Astrocyte of the cerebellum (primary cell): ENCODE data around the gene RECK.
"Not testable (repeated sequence)": the region's sequence is repeated elsewhere in the genome, so short reads cannot be mapped to it uniquely, and the experiment has no call there.

Source experiments
- DNase-seq: peaks from one replicate; pipeline ENCODE4 v3.0.0-alpha.2; 2011; ENCODE audit warnings: low read depth
- H3K4me3 ChIP-seq: 2 replicates; pipeline ENCODE4 v1.5.1; 2011; ENCODE audit warnings: mild to moderate bottlenecking, low read depth, low read length, moderate library complexity
- in situ Hi-C: cut with HindIII; loops from 2 replicates; pipeline ENCODE4 v1.10.0; 2017; ENCODE audit warnings: low sequenced_read_pairs
- TF ChIP-seq, protein P1 (sequence below): IDR thresholded peaks from 2 replicates; pipeline ENCODE4 v1.5.1; 2012; ENCODE audit warnings: low read length, low read depth, moderate library complexity, mild to moderate bottlenecking; ENCODE audit errors: missing control alignments

RECK gene

DNA sequence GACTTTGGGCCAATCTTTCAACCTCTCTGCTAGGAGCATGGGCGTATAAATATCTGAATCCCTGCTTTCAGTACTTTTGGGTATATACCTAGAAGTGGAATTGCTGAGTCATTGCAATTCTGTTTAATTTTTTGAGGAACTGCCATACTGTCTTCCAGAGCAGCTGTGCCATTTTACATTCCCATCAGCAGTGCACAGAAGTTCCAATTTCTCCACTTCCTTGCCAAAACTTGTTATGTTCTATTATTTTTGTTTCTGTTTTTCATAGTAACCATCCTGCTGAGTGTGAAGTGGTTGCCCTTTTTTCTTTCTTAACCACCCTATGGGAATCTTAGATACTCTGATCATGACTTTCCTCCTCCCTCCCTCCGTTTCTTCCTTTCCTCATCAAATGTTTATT lies 121.4 kb downstream of the RECK start:
- H3K4me3 ChIP-seq = no peak overlapping the region
- no peak for DNase-seq
- in situ Hi-C loops = no loop called here
- TF ChIP-seq, protein P1, sequence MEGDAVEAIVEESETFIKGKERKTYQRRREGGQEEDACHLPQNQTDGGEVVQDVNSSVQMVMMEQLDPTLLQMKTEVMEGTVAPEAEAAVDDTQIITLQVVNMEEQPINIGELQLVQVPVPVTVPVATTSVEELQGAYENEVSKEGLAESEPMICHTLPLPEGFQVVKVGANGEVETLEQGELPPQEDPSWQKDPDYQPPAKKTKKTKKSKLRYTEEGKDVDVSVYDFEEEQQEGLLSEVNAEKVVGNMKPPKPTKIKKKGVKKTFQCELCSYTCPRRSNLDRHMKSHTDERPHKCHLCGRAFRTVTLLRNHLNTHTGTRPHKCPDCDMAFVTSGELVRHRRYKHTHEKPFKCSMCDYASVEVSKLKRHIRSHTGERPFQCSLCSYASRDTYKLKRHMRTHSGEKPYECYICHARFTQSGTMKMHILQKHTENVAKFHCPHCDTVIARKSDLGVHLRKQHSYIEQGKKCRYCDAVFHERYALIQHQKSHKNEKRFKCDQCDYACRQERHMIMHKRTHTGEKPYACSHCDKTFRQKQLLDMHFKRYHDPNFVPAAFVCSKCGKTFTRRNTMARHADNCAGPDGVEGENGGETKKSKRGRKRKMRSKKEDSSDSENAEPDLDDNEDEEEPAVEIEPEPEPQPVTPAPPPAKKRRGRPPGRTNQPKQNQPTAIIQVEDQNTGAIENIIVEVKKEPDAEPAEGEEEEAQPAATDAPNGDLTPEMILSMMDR = no peak

DNA sequence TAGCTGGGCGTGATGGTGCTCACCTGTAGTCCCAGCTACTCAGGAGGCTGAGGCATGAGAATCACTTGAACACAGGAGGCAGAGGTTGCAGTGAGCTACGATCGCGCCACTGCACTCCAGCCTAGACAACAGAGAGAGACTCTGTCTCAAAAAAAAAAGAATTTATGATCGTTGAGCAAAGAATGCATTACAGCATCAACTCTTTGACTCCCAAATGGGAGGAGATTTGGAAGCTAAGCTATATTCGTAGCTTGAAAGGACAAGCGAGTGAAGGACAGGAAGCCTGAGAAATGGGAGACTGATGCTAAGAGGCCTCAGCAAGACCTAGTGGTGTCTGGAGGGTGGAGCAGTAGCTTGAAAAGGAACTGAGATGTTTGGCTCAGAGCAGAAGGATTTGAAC lies 122.2 kb downstream of the RECK start:
- H3K4me3 ChIP-seq = no peak overlapping the region
- TF ChIP-seq, protein P1 = no peak
- in situ Hi-C loops = no loop called here
- no peak for DNase-seq

DNA sequence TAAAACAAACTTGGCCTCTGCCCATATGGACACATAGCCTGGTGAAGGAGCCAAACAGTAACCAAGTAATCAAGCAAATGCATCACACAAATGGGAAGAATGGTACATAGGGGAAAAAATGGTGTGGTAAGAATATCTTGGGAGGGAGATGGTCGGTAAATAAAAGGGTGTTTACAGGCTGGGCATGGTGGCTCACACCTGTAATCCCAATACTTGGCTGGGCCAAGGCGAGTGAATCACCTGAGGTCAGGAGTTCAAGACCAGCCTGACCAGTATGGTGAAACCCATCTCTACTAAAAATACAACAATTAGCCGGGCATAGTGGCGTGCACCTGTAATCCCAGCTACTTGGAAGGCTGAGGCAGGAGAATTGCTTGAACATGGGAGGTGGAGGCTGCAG lies 122.8 kb downstream of the RECK start:
- H3K4me3 ChIP-seq, DNase-seq, in situ Hi-C loops: not testable (repeated sequence)

DNA sequence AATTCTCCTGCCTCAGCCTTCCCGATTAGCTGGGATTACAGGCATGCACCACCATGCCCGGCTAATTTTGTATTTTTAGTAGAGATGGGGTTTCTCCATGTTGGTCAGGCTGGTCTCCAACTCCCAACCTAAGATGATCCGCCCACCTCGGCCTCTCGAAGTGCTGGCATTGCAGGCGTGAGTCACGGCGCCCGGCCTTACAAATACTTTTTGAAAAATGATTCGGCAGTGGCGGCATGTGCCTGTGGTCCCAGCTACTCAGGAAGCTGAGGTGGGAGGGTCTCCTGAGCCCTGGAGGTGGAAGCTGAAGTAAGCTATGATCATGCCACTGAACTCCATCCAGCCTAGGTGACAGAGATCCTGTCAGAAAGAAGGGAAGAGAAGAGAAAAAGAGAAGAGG lies 123.4 kb downstream of the RECK start:
- in situ Hi-C loops, H3K4me3 ChIP-seq, DNase-seq: not testable (repeated sequence)

DNA sequence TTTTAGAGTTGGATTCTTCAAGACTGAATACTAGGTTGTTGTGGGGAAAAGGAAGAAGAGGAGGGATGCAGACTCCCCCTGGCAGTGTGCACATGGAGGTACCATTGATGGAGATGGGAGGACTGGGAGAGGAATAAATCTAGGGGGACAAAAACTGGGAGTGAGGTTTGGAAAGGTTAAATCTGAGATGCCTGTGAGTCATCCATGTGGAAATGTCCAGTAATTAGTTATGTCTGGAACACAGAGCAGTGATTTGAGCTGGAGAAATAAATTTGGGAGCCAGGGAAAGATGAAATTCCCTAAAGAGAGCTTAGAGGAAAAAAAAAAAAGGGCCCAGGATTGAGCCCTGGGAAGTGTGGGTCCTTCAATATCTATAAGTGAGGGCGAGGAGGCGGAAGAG lies 124.5 kb downstream of the RECK start:
- in situ Hi-C loops = no loop called here
- TF ChIP-seq, protein P1 = no peak
- DNase-seq = no peak

DNA sequence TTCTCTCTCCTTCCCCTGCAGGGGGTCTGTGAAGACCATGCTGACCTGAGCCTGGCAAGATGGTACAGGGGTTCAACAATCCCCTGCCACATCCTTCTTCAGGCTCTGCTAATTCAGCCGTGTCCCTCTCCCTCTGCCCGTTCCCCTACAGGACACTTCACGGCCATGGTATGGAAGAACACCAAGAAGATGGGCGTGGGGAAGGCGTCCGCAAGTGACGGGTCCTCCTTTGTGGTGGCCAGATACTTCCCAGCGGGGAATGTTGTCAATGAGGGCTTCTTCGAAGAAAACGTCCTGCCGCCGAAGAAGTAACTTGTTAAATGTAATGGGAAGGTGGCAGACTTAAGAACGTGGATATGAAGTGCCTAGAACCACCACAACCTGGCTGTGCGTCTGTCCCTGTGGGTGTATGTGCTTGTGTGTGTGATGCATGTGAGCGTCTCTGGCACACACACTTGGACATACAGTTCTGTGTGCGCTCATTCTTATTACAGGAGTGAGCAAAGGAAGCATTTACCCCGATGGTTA lies 125.6 kb downstream of the RECK start:
- no peak for DNase-seq
- in situ Hi-C loops = no loop called here
- no peak overlapping the region for H3K4me3 ChIP-seq
- TF ChIP-seq, protein P1 = no peak

More for the DNA sequence above, 124.5 kb downstream of the RECK start:
- H3K4me3 ChIP-seq = no peak overlapping the region

DNA sequence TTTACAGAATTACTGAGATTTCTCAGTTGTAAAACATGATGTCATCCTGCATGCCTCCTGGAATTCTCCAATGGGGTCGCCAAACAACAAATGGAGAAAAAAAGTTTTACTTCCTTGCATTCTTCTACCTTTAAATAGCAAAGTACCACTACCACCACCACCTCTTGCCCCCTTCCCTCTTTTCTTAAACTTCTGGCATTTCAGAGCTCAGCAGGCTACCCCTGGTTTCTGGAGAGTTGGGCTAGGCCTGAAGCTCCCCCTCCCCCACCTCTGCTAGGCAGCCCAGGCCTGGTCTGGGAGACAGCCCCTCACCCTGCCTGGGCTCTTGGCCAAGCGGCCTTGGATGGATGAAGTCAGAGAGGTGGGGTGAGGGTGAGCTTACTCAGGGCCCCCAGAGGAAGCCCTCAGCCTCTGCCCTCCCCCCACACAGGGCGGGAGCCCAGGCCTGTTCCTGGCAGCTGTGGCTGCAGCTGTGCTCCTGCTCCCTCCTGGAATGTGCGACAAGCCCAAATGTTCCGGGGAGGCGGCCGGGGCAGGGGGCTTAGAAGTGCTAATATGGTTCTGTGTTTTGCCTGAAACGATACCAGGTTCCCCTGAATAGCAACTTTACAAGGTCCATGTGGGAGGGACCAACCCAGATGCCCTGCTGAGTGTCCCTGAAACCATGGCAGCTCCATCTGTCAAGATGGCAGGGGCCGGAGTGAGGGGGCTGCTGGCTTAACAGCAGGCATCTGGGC lies 126.5 kb downstream of the RECK start:
- in situ Hi-C loops = no loop called here
- DNase-seq = peak; percentile 38
- no peak overlapping the region for H3K4me3 ChIP-seq
- TF ChIP-seq, protein P1 = no peak
